K562 (cell line): ENCODE results near the gene FAM83E. TPM values are rescaled to one million over a fixed set of nuclear protein-coding genes. Genes with fewer than 3 reads are reported as not detected.

ENCODE experiments used
- BHLHE40 ChIP-seq: IDR thresholded peaks from 2 replicates; pipeline ENCODE4 v1.6.1; 2011; ENCODE audit warnings: low read length, improper control_type of control experiment
- BRD9 ChIP-seq: fragments of 450-650 bp; IDR thresholded peaks from 2 replicates; pipeline ENCODE4 v1.6.1; 2018; ENCODE audit warnings: low read depth; ENCODE audit not compliant: partially characterized antibody
- ESRRA ChIP-seq: fragments of 450-650 bp; IDR thresholded peaks from 2 replicates; pipeline ENCODE4 v1.6.1; 2014; ENCODE audit warnings: low read depth, mild to moderate bottlenecking, moderate library complexity, borderline replicate concordance
- HCFC1 ChIP-seq: IDR thresholded peaks from 2 replicates; pipeline ENCODE4 v1.6.1; 2012; ENCODE audit warnings: low read depth, low read length, improper control_type of control experiment
- KDM1A ChIP-seq, 2 experiments: fragments of 450-650 bp; IDR thresholded peaks; 2 replicates each; pipeline ENCODE4 v1.6.1; 2016; ENCODE audit warnings: mild to moderate bottlenecking in 2 of 2
- MLLT1 ChIP-seq, 2 experiments: fragments of 450-650 bp; IDR thresholded peaks; 2 replicates each; pipeline ENCODE4 v1.6.1; 2016
- MTA1 ChIP-seq: fragments of 450-650 bp; IDR thresholded peaks from 2 replicates; pipeline ENCODE4 v1.6.1; 2017; ENCODE audit warnings: borderline replicate concordance
- NFIC ChIP-seq: fragments of 450-650 bp; IDR thresholded peaks from 2 replicates; pipeline ENCODE4 v1.6.1; 2017; ENCODE audit warnings: mild to moderate bottlenecking, inconsistent platforms
- NR2C1 ChIP-seq, 2 experiments: fragments of 450-650 bp; IDR thresholded peaks; 2 replicates each; pipeline ENCODE4 v1.6.1; 2017; ENCODE audit warnings: mild to moderate bottlenecking in 2 of 2, antibody characterized with exemption in 1 of 2, inconsistent platforms in 1 of 2, missing compliant biosample characterization in 1 of 2, missing genetic modification characterization in 1 of 2
- NR2C2 ChIP-seq, 2 experiments: fragments of 200-800 bp in 1 of 2; sonication (Bioruptor generic) in 1 of 2; sonication (generic) in 1 of 2; formaldehyde crosslinking in 1 of 2; IDR thresholded peaks; 2 replicates each; pipeline versions ENCODE4 v1.6.1 to v1.8.0; 2016 to 2022; ENCODE audit warnings: mild to moderate bottlenecking in 1 of 2, missing compliant biosample characterization in 1 of 2, missing genetic modification characterization in 1 of 2, missing genetic modification reagents in 1 of 2
- NR4A1 ChIP-seq, 2 experiments: fragments of 250-450 bp in 1 of 2; fragments of 450-650 bp in 1 of 2; sonication (Bioruptor Pico) in 1 of 2; IDR thresholded peaks; 2 replicates each; pipeline versions ENCODE4 v1.4.0 to v1.6.1; 2016 to 2020; ENCODE audit warnings: mild to moderate bottlenecking in 2 of 2, missing compliant biosample characterization in 1 of 2, missing genetic modification characterization in 1 of 2, moderate library complexity in 1 of 2
- NRF1 ChIP-seq, 2 experiments: fragments of 450-650 bp; IDR thresholded peaks in 1 of 2; conservative IDR thresholded peaks in 1 of 2; 2 replicates each; pipeline ENCODE4 v1.6.1; 2014; ENCODE audit warnings: mild to moderate bottlenecking in 2 of 2
- PHF21A ChIP-seq: fragments of 450-650 bp; IDR thresholded peaks from 2 replicates; pipeline ENCODE4 v1.6.1; 2017; ENCODE audit warnings: low read depth, borderline replicate concordance
- PHF8 ChIP-seq: fragments of 200-600 bp; sonication (generic); IDR thresholded peaks from 2 replicates; pipeline ENCODE4 v1.6.1; 2012; ENCODE audit warnings: mixed run types, mild to moderate bottlenecking, inconsistent platforms, low read length, moderate library complexity, borderline replicate concordance
- POLR2B ChIP-seq: fragments of 450-650 bp; IDR thresholded peaks from 2 replicates; pipeline ENCODE4 v1.6.1; 2018; ENCODE audit warnings: low read depth; ENCODE audit not compliant: partially characterized antibody
- RBM15 ChIP-seq: fragments of 200-400 bp; formaldehyde crosslinking; IDR thresholded peaks from 2 replicates; pipeline ENCODE4 v1.6.1; 2018; ENCODE audit warnings: mild to moderate bottlenecking, low read length, moderate library complexity; ENCODE audit not compliant: insufficient read depth
- SAFB ChIP-seq: fragments of 200-400 bp; formaldehyde crosslinking; IDR thresholded peaks from 2 replicates; pipeline ENCODE4 v1.6.1; 2017; ENCODE audit warnings: low read depth, low read length, borderline replicate concordance
- TAF7 ChIP-seq: fragments of 450-650 bp; IDR thresholded peaks from 2 replicates; pipeline ENCODE4 v1.6.1; 2016; ENCODE audit warnings: missing genetic modification characterization, missing compliant biosample characterization
- TOE1 ChIP-seq, 2 experiments: fragments of 450-650 bp in 1 of 2; sonication (generic) in 1 of 2; formaldehyde crosslinking in 1 of 2; IDR thresholded peaks; 2 replicates each; pipeline versions ENCODE4 v1.7.1 to v1.8.0; 2016 to 2022; ENCODE audit warnings: borderline replicate concordance in 2 of 2, mild to moderate bottlenecking in 2 of 2, antibody characterized with exemption in 1 of 2, inconsistent platforms in 1 of 2, low read depth in 1 of 2, missing genetic modification reagents in 1 of 2, moderate library complexity in 1 of 2
- VEZF1 ChIP-seq: fragments of 200-800 bp; sonication (Bioruptor generic); IDR thresholded peaks from 2 replicates; pipeline ENCODE4 v1.6.1; 2017; ENCODE audit warnings: missing genetic modification characterization, missing compliant biosample characterization
- polyA plus RNA-seq, 8 experiments: library from polyadenylated mRNA; depleted of rRNA in 4 of 8; stranded (reverse) in 5 of 8; unstranded in 3 of 8; fragments of >200 nt; fragmentation: Nextera tagmentation in 2 of 8; fragmentation: Illumina TruSeq in 1 of 8; extraction: Ambion mirVana in 2 of 8; extraction: Trizol in 1 of 8; gene quantifications; 2 replicates each; pipeline versions ENCODE4 v1.2.1 to v1.2.3, GENCODE V29; 2011 to 2014; ENCODE audit warnings: inconsistent platforms in 1 of 8, missing spikeins in 1 of 8
- total RNA-seq, 7 experiments: library from RNA; depleted of rRNA in 6 of 7; stranded (reverse); fragments of >200 nt in 6 of 7; fragmentation: Illumina TruSeq in 2 of 7; extraction: Trizol in 2 of 7; gene quantifications; 2 replicates each; pipeline versions ENCODE4 v1.2.1 to v1.2.3, GENCODE V29; 2011 to 2021; ENCODE audit warnings: low replicate concordance in 1 of 7

Gene FAM83E
- total and polyA plus RNA-seq, 9 of the 15 experiments (the other 6 are each of a cell fraction or from before 2014, with no cell fraction given): 0.15 to 0.87 (median 0.29) TPM; not detected in 4

- TF ChIP-seq MLLT1 (IDR thresholded peaks at IDR 0.05): peak; percentile 71 to 83; a peak in 3 of 4 replicates
- peak; percentile 92 for TF ChIP-seq BHLHE40
- no peak for TF ChIP-seq SAFB
- 0 out of 2 replicates have a peak, but pooled peaks have one; percentile 11 for TF ChIP-seq MTA1
- TF ChIP-seq HCFC1: peak; percentile 53
- TF ChIP-seq PHF8: peak; percentile 6; the same call in 1 of the 2 replicates
- peak; percentile 41; the same call in 1 of the 2 replicates for TF ChIP-seq ESRRA
- 0 out of 2 replicates have a peak, but pooled peaks have one; percentile 8 for TF ChIP-seq TAF7 (tag)
- peak; percentile 68 for TF ChIP-seq VEZF1 (CRISPR knock-in tag)
- TF ChIP-seq NFIC: peak; percentile 76
- TF ChIP-seq NR4A1 (CRISPR knock-in tag; IDR thresholded peaks at IDR 0.05): no peak
- peak; percentile 60; the same call in 1 of the 2 replicates for TF ChIP-seq NR4A1 (tag; IDR thresholded peaks at IDR 0.05)
- peak; percentile 93 for TF ChIP-seq NR2C1 (IDR thresholded peaks at IDR 0.05)
- peak; percentile 87 for TF ChIP-seq NR2C1 (tag; IDR thresholded peaks at IDR 0.05)
- peak; percentile 96 to 97 for TF ChIP-seq KDM1A (IDR thresholded peaks at IDR 0.05)
- peak; percentile 86 for TF ChIP-seq BRD9
- peak; percentile 19; the same call in 1 of the 2 replicates for TF ChIP-seq TOE1 (IDR thresholded peaks at IDR 0.05; ENCODE audit: borderline replicate concordance)
- no peak for TF ChIP-seq TOE1 (CRISPR knock-in tag; IDR thresholded peaks at IDR 0.05; ENCODE audit: borderline replicate concordance, low read depth)
- peak; percentile 100 for TF ChIP-seq PHF21A
- no peak for TF ChIP-seq RBM15
- peak; percentile 29 for TF ChIP-seq POLR2B
- no peak for TF ChIP-seq NRF1 (conservative IDR thresholded peaks at IDR 0.05 in 1 of 2, IDR thresholded peaks at IDR 0.05 in 1 of 2)
- TF ChIP-seq NR2C2 (CRISPR knock-in tag; IDR thresholded peaks at IDR 0.05): peak; percentile 87
- TF ChIP-seq NR2C2 (tag; IDR thresholded peaks at IDR 0.05): peak; percentile 88
These were observed 23.3 kb upstream of the FAM83E start (continued) for GRCh38 chr19:48637948-48638830.
